SK-MEL-5 (cell line): Measurements from ENCODE around the gene REC8. TPM values are rescaled to one million over a fixed set of nuclear protein-coding genes. Genes with fewer than 3 reads are reported as not detected.
A peak's percentile ranks its signal among the peaks of the same experiment; 100 is the strongest.
"Not testable (repeated sequence)": the region's sequence is repeated elsewhere in the genome, so short reads cannot be mapped to it uniquely, and the experiment has no call there.

Experiments used
- DNase-seq: peaks from one replicate; pipeline ENCODE4 v3.0.0-alpha.2; 2016; ENCODE audit warnings: low read depth, low spot score
- in situ Hi-C: cut with HindIII; loops from 2 replicates; pipeline ENCODE4 v1.10.0; 2016; ENCODE audit warnings: low sequenced_read_pairs, high pct_unique_total_duplicates, low pct_unique_long_range_greater_than_20kb
- total RNA-seq: library from RNA; depleted of rRNA; stranded (reverse); fragments of >200 nt; shearing (Covaris generic); gene quantifications from 2 replicates; pipeline ENCODE4 v1.2.3, GENCODE V29; 2014

The REC8 gene
- total RNA-seq, 1 experiment from 2014 or later: 1.1 TPM

GRCh38 chr14:24189059-24189375, 17.1 kb downstream of the REC8 start:
- in situ Hi-C loops: no loop called here
- DNase-seq: no peak

- DNase-seq: no peak
- in situ Hi-C loops: no loop called here
These were observed 17.6 kb downstream of the REC8 start for GRCh38 chr14:24189460-24189859.

GRCh38 chr14:24190416-24190815, 18.5 kb downstream of the REC8 start:
- DNase-seq: no peak
- in situ Hi-C loops: no loop called here

GRCh38 chr14:24192933-24193332, 21.1 kb downstream of the REC8 start:
- in situ Hi-C loops: no loop called here
- no peak for DNase-seq

- no peak for DNase-seq
- in situ Hi-C loops: no loop called here
These were observed 22.4 kb downstream of the REC8 start for GRCh38 chr14:24194186-24194872.

- DNase-seq: no peak
- in situ Hi-C loops: no loop called here
These were observed 22.9 kb downstream of the REC8 start for GRCh38 chr14:24194873-24195185.

- DNase-seq: peak; percentile 77
These were observed 23.5 kb downstream of the REC8 start, which contains the start of gene TM9SF1 for GRCh38 chr14:24195186-24196070. TSS of gene TM9SF1 (minus strand) at chr14:24195441. CDS start at chr14:24195019, 422 bp downstream.

GRCh38 chr14:24196071-24197055, 24.5 kb downstream of the REC8 start:
- in situ Hi-C loops: no loop called here
- DNase-seq: no peak

More at GRCh38 chr14:24195186-24196070, 23.5 kb downstream of the REC8 start, which contains the start of gene TM9SF1:
- in situ Hi-C loops: no loop called here

- DNase-seq: no peak
- in situ Hi-C loops: no loop called here
These were observed 25.2 kb downstream of the REC8 start for GRCh38 chr14:24197056-24197450.

- in situ Hi-C loops: no loop called here
- DNase-seq: no peak
These were observed 27.1 kb downstream of the REC8 start for GRCh38 chr14:24198814-24199524.

- DNase-seq, in situ Hi-C loops: not testable (repeated sequence)
These were observed 30.7 kb downstream of the REC8 start for GRCh38 chr14:24202538-24202937.

GRCh38 chr14:24203249-24203886, 31.5 kb downstream of the REC8 start:
- DNase-seq, in situ Hi-C loops: not testable (repeated sequence)

- no peak for DNase-seq
- in situ Hi-C loops: no loop called here
These were observed 32.6 kb downstream of the REC8 start for GRCh38 chr14:24204163-24205146.

GRCh38 chr14:24206260-24207103, 34.6 kb downstream of the REC8 start:
- no peak for DNase-seq
- in situ Hi-C loops: no loop called here

GRCh38 chr14:24207104-24207551, 35.2 kb downstream of the REC8 start:
- in situ Hi-C loops: no loop called here

More at GRCh38 chr14:24207104-24207551, 35.2 kb downstream of the REC8 start:
- no peak for DNase-seq
